ENCODE data around the gene CLRN1.
A peak's percentile ranks its signal among the peaks of the same experiment; 100 is the strongest.

Gene CLRN1

GRCh38 chr3:150975086-150975991 lies 2.8 kb upstream of the CLRN1 start:
- ATAC-seq, result peak in 1 of 2 donors; percentile 21

- no peak for ATAC-seq
Measured at GRCh38 chr3:150970665-150971324, 1.7 kb downstream of the CLRN1 start.

GRCh38 chr3:150968341-150969035 lies 4.0 kb downstream of the CLRN1 start:
- ATAC-seq, result no peak

- ATAC-seq, result no peak
Measured at GRCh38 chr3:150965436-150965835, 7.1 kb downstream of the CLRN1 start.

GRCh38 chr3:150961949-150962348 lies 10.6 kb downstream of the CLRN1 start:
- ATAC-seq, result no peak

GRCh38 chr3:150960708-150961684 lies 11.5 kb downstream of the CLRN1 start:
- no peak for ATAC-seq

GRCh38 chr3:150958683-150959082 lies 13.8 kb downstream of the CLRN1 start:
- no peak for ATAC-seq

GRCh38 chr3:150956376-150956775 lies 16.2 kb downstream of the CLRN1 start:
- ATAC-seq, result no peak

- ATAC-seq, result no peak
Measured at GRCh38 chr3:150951923-150952322, 20.6 kb downstream of the CLRN1 start.

- no peak for ATAC-seq
Measured at GRCh38 chr3:150945226-150946032, 27.1 kb downstream of the CLRN1 start.

GRCh38 chr3:150942221-150942620 lies 30.3 kb downstream of the CLRN1 start:
- no peak for ATAC-seq

- no peak for ATAC-seq
Measured at GRCh38 chr3:150936693-150937092, 35.8 kb downstream of the CLRN1 start.

- ATAC-seq, result no peak
Measured at GRCh38 chr3:150933473-150933995, 39.0 kb downstream of the CLRN1 start.

- ATAC-seq, result no peak
Measured at GRCh38 chr3:150931745-150932144, 40.8 kb downstream of the CLRN1 start.

- no peak for ATAC-seq
Measured at GRCh38 chr3:150930839-150931238, 41.7 kb downstream of the CLRN1 start.

GRCh38 chr3:150928234-150928633 lies 44.3 kb downstream of the CLRN1 start:
- ATAC-seq, result no peak

- no peak for ATAC-seq
Measured at GRCh38 chr3:150926328-150926727, 46.2 kb downstream of the CLRN1 start.

- ATAC-seq, result peak; percentile 53 to 67
Measured at GRCh38 chr3:150925751-150926201, 46.8 kb downstream of the CLRN1 start.

- ATAC-seq, result no peak
Measured at GRCh38 chr3:150922611-150923010, 49.9 kb downstream of the CLRN1 start.

- no peak for ATAC-seq
Measured at GRCh38 chr3:150921209-150921608, 51.3 kb downstream of the CLRN1 start.

GRCh38 chr3:150920236-150920635 lies 52.3 kb downstream of the CLRN1 start:
- ATAC-seq, result no peak

All from activated CD4-positive, CD25-positive, alpha-beta regulatory T cell treated with anti-CD3 and anti-CD28 coated beads, Interleukin-2, amount 50 U/mL, for 24 hours (primary cell).